ENCODE data around the gene IDI2.

The IDI2 gene

DNA sequence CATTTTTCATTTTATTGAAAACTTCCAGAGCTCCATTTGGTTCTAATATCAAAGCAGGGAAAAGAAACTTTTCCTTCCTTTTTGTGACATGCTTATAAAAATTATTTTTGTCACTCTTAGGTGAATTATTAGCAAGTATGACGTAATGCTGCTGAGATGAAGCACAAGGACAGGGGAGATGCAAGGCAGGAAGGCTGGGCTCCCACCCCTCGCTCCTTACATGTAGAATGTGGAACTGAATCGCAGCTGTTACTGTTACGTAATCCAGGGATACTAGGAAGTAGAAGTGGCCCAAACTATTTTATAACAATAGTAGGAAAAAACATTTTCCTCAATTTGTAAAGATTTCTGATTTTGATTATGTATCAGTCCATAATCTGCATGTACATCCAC lies 54.5 kb downstream of the IDI2 start:
- Histone ChIP-seq H3K79me2 (ENCODE audit: insufficient read depth, low read length) (no peaks in the 10 kb centered on the region), H3K4me3 (ENCODE audit: low read depth in 1 of 2, low read length in 2 of 2) (no peak overlapping the region), H3K27ac (ENCODE audit: low read length) (no peak overlapping the region), H3K36me3 (ENCODE audit: insufficient read depth, low read length) (no peaks in the 10 kb centered on the region), H3K4me2 (ENCODE audit: insufficient read depth, low read length) (no peak overlapping the region), H2AFZ (ENCODE audit: low read depth, low read length) (no peak overlapping the region), H4K20me1 (ENCODE audit: insufficient read depth, low read length) (no peaks in the 10 kb centered on the region), H3K27me3 (ENCODE audit: insufficient read depth, low read length, poor library complexity) (no peaks in the 10 kb centered on the region), H3K9ac (ENCODE audit: low read depth, low read length) (no peak overlapping the region), H3K4me1 (ENCODE audit: insufficient read depth, low read length) (no peaks in the 10 kb centered on the region), H3K9me3 (ENCODE audit: insufficient read depth, low read length, severe bottlenecking) (no peaks in the 10 kb centered on the region)
- DNase-seq (no peak), ATAC-seq (ENCODE audit: insufficient read depth, low read depth) (no peak)
- TF ChIP-seq CTCF (IDR thresholded peaks at IDR 0.05; ENCODE audit: borderline replicate concordance, extremely low read depth, low read length, poor library complexity, severe bottlenecking) (no peak), EZH2 (IDR thresholded peaks at IDR 0.05; ENCODE audit: borderline replicate concordance, low read depth, low read length, severe bottlenecking) (no peak)

DNA sequence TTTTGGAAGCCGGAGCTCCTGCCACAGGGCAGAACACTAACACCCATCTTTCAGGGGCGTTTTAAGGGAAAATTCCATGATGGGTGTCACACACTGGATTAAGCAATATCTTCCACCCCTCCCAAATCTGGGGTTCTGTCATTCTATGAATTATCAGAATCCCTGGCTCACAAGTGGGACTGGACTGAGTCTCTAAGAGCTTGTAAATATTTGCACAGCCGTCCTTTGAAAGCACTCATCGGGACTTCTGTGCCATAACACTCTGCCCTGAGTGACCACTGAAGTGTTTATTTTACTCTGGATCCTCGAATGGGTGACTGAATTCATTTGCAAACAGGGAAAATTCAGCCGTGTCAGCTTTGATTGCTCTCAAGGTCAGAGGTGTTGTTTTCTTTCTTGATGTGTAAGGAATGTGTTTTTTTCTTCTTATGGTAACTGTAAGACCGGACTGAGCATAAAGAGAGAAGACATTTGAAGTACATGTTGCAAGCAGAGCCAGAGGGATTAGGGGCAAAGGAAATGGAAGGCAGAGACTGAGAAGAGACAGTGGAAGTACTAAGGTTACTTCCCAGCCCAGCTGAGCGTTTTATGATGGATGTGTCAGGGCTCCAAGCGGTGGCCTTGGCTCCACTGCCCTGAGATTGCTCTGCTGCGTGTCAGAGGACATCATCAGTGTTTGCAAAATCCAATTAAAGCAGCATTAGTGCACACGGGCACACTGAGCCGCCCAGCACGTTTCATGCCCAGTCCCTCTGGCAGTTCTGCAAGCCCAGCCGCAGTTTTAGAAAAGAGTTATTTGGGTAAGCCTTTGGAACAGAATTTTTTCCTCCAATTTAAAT lies 55.1 kb downstream of the IDI2 start:
- Histone ChIP-seq H3K79me2 (ENCODE audit: insufficient read depth, low read length) (no peaks in the 10 kb centered on the region), H3K4me2 (ENCODE audit: insufficient read depth, low read length) (no peak overlapping the region), H3K9me3 (ENCODE audit: insufficient read depth, low read length, severe bottlenecking) (no peaks in the 10 kb centered on the region), H3K27me3 (ENCODE audit: insufficient read depth, low read length, poor library complexity) (no peaks in the 10 kb centered on the region), H3K4me1 (ENCODE audit: insufficient read depth, low read length) (no peaks in the 10 kb centered on the region), H3K4me3 (ENCODE audit: low read depth in 1 of 2, low read length in 2 of 2) (no peak overlapping the region), H3K36me3 (ENCODE audit: insufficient read depth, low read length) (no peaks in the 10 kb centered on the region), H3K9ac (ENCODE audit: low read depth, low read length) (no peak overlapping the region), H3K27ac (ENCODE audit: low read length) (no peak overlapping the region), H2AFZ (ENCODE audit: low read depth, low read length) (no peak overlapping the region), H4K20me1 (ENCODE audit: insufficient read depth, low read length) (no peaks in the 10 kb centered on the region)
- no peak for DNase-seq
- TF ChIP-seq EZH2 (IDR thresholded peaks at IDR 0.05; ENCODE audit: borderline replicate concordance, low read depth, low read length, severe bottlenecking) = no peak
- no peak for TF ChIP-seq CTCF (IDR thresholded peaks at IDR 0.05; ENCODE audit: borderline replicate concordance, extremely low read depth, low read length, poor library complexity, severe bottlenecking)
- no peak for ATAC-seq (ENCODE audit: insufficient read depth, low read depth)

DNA sequence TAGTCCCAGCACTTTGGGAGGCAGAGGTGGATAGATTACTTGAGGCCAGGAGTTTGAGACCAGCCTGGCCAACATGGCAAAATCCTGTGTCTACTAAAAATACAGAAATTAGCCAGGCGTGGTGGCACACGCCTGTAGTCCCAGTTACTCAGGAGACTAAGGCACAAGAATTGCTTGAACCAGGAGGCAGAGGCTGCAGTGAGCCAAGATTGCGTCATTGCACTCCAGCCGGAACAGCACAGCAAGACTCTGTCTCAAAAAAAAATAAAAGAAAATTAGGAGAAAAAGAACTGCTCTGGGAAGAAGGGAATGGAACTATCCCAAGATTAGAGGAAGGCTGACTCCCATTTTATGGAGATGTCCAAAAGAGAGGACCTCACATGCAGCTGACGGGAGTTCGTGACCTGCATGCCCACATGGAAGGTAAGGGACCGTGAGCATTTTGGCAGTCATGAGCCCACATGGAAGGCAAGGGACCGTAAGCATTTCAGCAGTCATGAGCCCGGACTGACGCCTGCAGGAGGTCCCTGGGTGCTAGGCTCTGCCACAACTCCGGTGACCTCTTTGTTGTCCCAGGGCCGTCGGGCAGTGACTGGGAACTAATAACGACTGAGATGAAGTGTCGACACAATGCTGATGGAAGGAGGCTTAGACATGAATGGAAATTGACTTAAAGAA lies 56.0 kb downstream of the IDI2 start:
- Histone ChIP-seq H3K27me3 (ENCODE audit: insufficient read depth, low read length, poor library complexity) (no peaks in the 10 kb centered on the region), H2AFZ (ENCODE audit: low read depth, low read length) (no peak overlapping the region), H3K9ac (ENCODE audit: low read depth, low read length) (no peak overlapping the region), H4K20me1 (ENCODE audit: insufficient read depth, low read length) (no peaks in the 10 kb centered on the region), H3K9me3 (ENCODE audit: insufficient read depth, low read length, severe bottlenecking) (no peaks in the 10 kb centered on the region), H3K4me3 (ENCODE audit: low read depth in 1 of 2, low read length in 2 of 2) (no peak overlapping the region), H3K36me3 (ENCODE audit: insufficient read depth, low read length) (no peaks in the 10 kb centered on the region), H3K4me2 (ENCODE audit: insufficient read depth, low read length) (no peak overlapping the region), H3K27ac (ENCODE audit: low read length) (no peak overlapping the region), H3K79me2 (ENCODE audit: insufficient read depth, low read length) (no peaks in the 10 kb centered on the region), H3K4me1 (ENCODE audit: insufficient read depth, low read length) (no peaks in the 10 kb centered on the region)
- DNase-seq (no peak), ATAC-seq (ENCODE audit: insufficient read depth, low read depth) (no peak)
- no peak for TF ChIP-seq EZH2 (IDR thresholded peaks at IDR 0.05; ENCODE audit: borderline replicate concordance, low read depth, low read length, severe bottlenecking)

Measured in DND-41 (cell line).